ENCODE measurements around the gene ZBTB7B.

DNA sequence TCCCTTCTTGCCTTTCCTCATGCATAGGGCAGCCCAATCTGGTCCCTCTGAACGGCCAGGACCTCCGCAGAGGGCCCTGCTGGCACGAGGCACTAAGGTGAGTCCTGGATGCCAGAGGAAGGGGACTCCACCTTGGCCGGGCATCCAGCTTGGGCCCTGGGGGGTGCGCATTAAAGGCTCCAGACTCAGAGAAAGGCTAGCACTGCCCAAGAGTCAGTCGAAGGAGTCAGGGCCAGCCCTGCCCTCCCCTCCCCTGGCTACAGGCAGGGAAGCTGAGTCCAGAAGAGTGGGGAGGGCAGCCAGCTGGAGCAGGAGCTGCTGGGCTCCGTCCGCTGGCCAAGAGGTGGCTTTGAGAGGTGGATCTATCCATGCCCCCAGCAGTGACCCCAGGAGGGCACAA lies 58.1 kb downstream of the ZBTB7B start:
- TF ChIP-seq, protein P1, sequence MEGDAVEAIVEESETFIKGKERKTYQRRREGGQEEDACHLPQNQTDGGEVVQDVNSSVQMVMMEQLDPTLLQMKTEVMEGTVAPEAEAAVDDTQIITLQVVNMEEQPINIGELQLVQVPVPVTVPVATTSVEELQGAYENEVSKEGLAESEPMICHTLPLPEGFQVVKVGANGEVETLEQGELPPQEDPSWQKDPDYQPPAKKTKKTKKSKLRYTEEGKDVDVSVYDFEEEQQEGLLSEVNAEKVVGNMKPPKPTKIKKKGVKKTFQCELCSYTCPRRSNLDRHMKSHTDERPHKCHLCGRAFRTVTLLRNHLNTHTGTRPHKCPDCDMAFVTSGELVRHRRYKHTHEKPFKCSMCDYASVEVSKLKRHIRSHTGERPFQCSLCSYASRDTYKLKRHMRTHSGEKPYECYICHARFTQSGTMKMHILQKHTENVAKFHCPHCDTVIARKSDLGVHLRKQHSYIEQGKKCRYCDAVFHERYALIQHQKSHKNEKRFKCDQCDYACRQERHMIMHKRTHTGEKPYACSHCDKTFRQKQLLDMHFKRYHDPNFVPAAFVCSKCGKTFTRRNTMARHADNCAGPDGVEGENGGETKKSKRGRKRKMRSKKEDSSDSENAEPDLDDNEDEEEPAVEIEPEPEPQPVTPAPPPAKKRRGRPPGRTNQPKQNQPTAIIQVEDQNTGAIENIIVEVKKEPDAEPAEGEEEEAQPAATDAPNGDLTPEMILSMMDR (conservative IDR thresholded peaks at IDR 0.05; ENCODE audit: low read length): no peak
- TF ChIP-seq EZH2phosphoT487 (IDR thresholded peaks at IDR 0.05; ENCODE audit: borderline replicate concordance, low read depth, low read length): no peak

All from OCI-LY7 (cell line).